H1 (cell line): Measurements from ENCODE around the gene MMP24. TPM values are rescaled to one million over a fixed set of nuclear protein-coding genes. Genes with fewer than 3 reads are reported as not detected.

Experiments
- CTCF ChIA-PET: fragments of 300-600 bp; sonication (Branson Sonifier 250); formaldehyde crosslinking; loops from one replicate; lab custom pipeline; 2021; ENCODE audit not compliant: partially characterized antibody; lab: Charles Lee
- POLR2A ChIA-PET: fragments of 300-600 bp; sonication (Branson Sonifier 250); formaldehyde crosslinking; loops from one replicate; lab custom pipeline; 2021; ENCODE audit warnings: inconsistent platforms; ENCODE audit not compliant: partially characterized antibody; lab: Charles Lee
- DNase-seq, 2 experiments: peaks; one replicate each; pipeline versions ENCODE4 v3.0.0 to v3.0.0-alpha.2; 2010 to 2022; ENCODE audit warnings: low spot score in 2 of 2, low read depth in 1 of 2, mixed read lengths in 1 of 2
- FAIRE-seq: peaks from 2 replicates; lab custom pipeline; 2011; peaks lifted over from hg19 to GRCh38; lab: Jason Lieb, UNC
- H2AFZ ChIP-seq: 2 replicates; pipeline ENCODE4 v1.8.1; 2012; ENCODE audit warnings: low read length, inconsistent platforms
- H2AK5ac ChIP-seq: 2 replicates; pipeline ENCODE4 v1.6.1; 2013; ENCODE audit warnings: low read depth, low read length
- H2BK120ac ChIP-seq: replicated peaks from 2 replicates; pipeline ENCODE3; 2013; ENCODE audit warnings: low read depth, low read length, inconsistent platforms
- H2BK12ac ChIP-seq: 2 replicates; pipeline ENCODE4 v1.6.1; 2013; ENCODE audit warnings: low read depth, low read length
- H2BK15ac ChIP-seq: 2 replicates; pipeline ENCODE4 v1.6.1; 2013; ENCODE audit warnings: low read length
- H2BK20ac ChIP-seq: 2 replicates; pipeline ENCODE4 v1.6.1; 2013; ENCODE audit warnings: low read length
- H2BK5ac ChIP-seq: 2 replicates; pipeline ENCODE4 v1.6.1; 2013; ENCODE audit warnings: low read depth, low read length
- H3K14ac ChIP-seq: 2 replicates; pipeline ENCODE4 v1.6.1; 2013; ENCODE audit warnings: inconsistent platforms; ENCODE audit not compliant: insufficient read length
- H3K18ac ChIP-seq: 2 replicates; pipeline ENCODE4 v1.6.1; 2013; ENCODE audit warnings: low read length; ENCODE audit errors: extremely low read depth
- H3K23ac ChIP-seq: 2 replicates; pipeline ENCODE4 v1.6.1; 2013; ENCODE audit warnings: inconsistent platforms; ENCODE audit not compliant: insufficient read length
- H3K23me2 ChIP-seq: 2 replicates; pipeline ENCODE4 v1.6.1; 2013; ENCODE audit warnings: low read depth, low read length
- H3K27ac ChIP-seq: 2 replicates; pipeline ENCODE4 v1.6.1; 2011; ENCODE audit warnings: low read depth, low read length, inconsistent platforms
- H3K27me3 ChIP-seq, 4 experiments: replicated peaks in 1 of 4; 1 replicate in 1 of 4; 2 replicates in 3 of 4; pipeline versions ENCODE4 v1.6.1 to v1.8.1; 2011 to 2013; ENCODE audit warnings: low read length in 3 of 4, mild to moderate bottlenecking in 3 of 4, inconsistent platforms in 2 of 4, mixed read lengths in 2 of 4, moderate library complexity in 1 of 4; ENCODE audit not compliant: control insufficient read depth in 3 of 4, insufficient read depth in 3 of 4; ENCODE audit errors: extremely low read depth in 1 of 4
- H3K36me3 ChIP-seq, 4 experiments: 2 replicates each; pipeline versions ENCODE4 v1.6.1 to v1.8.1; 2011 to 2013; ENCODE audit warnings: mild to moderate bottlenecking in 4 of 4, low read length in 3 of 4, moderate library complexity in 2 of 4, control low read depth in 1 of 4, inconsistent platforms in 1 of 4; ENCODE audit not compliant: insufficient read depth in 4 of 4, control insufficient read depth in 2 of 4
- H3K4ac ChIP-seq: replicated peaks from 2 replicates; pipeline ENCODE3; 2013; ENCODE audit warnings: low read length, low read depth, mixed read lengths, inconsistent platforms; ENCODE audit not compliant: insufficient read length
- H3K4me1 ChIP-seq, 4 experiments: replicated peaks in 1 of 4; 1 replicate in 1 of 4; 2 replicates in 3 of 4; pipeline versions ENCODE4 v1.6.1 to v1.8.1; 2011 to 2013; ENCODE audit warnings: low read length in 3 of 4, inconsistent platforms in 2 of 4, mixed read lengths in 1 of 4; ENCODE audit not compliant: insufficient read depth in 4 of 4, control insufficient read depth in 3 of 4
- H3K4me2 ChIP-seq, 2 experiments: 2 replicates each; pipeline versions ENCODE4 v1.6.1 to v1.8.1; 2011 to 2013; ENCODE audit warnings: low read depth in 2 of 2, low read length in 2 of 2, control low read depth in 1 of 2, inconsistent platforms in 1 of 2, mild to moderate bottlenecking in 1 of 2; ENCODE audit not compliant: insufficient read depth in 1 of 2
- H3K4me3 ChIP-seq, 4 experiments: fragments of 200-600, 300-600 bp in 1 of 4; sonication (generic), shearing (Covaris generic), sonication (Bioruptor Twin) in 1 of 4; 2 replicates each; pipeline versions ENCODE4 v1.5.1 to v1.8.1; 2011 to 2016; ENCODE audit warnings: low read length in 4 of 4, low read depth in 3 of 4, control low read depth in 2 of 4, inconsistent platforms in 2 of 4, mild to moderate bottlenecking in 2 of 4, mixed read lengths in 1 of 4, moderate library complexity in 1 of 4; ENCODE audit not compliant: insufficient read depth in 2 of 4; ENCODE audit errors: extremely low read depth in 1 of 4
- H3K56ac ChIP-seq: replicated peaks from 2 replicates; pipeline ENCODE3; 2013; ENCODE audit warnings: low read depth, mild to moderate bottlenecking, mixed read lengths, low read length, inconsistent platforms; ENCODE audit not compliant: insufficient read length
- H3K79me1 ChIP-seq: 2 replicates; pipeline ENCODE4 v1.6.1; 2013; ENCODE audit warnings: low read depth, low read length, control low read depth
- H3K79me2 ChIP-seq, 2 experiments: 2 replicates each; pipeline versions ENCODE4 v1.6.1 to v1.8.1; 2012 to 2013; ENCODE audit warnings: low read length in 2 of 2, mild to moderate bottlenecking in 2 of 2, inconsistent platforms in 1 of 2; ENCODE audit not compliant: insufficient read depth in 2 of 2, control insufficient read depth in 1 of 2
- H3K9ac ChIP-seq, 4 experiments: replicated peaks in 1 of 4; 1 replicate in 1 of 4; 2 replicates in 3 of 4; pipeline versions ENCODE4 v1.6.1 to v1.8.1; 2011 to 2013; ENCODE audit warnings: low read depth in 3 of 4, low read length in 3 of 4, control low read depth in 2 of 4, mild to moderate bottlenecking in 2 of 4, moderate library complexity in 2 of 4, inconsistent platforms in 1 of 4; ENCODE audit errors: extremely low read depth in 1 of 4
- H3K9me3 ChIP-seq, 2 experiments: 2 replicates each; pipeline versions ENCODE4 v1.6.1 to v1.8.1; 2012 to 2013; ENCODE audit warnings: mild to moderate bottlenecking in 2 of 2, moderate library complexity in 2 of 2, control low read depth in 1 of 2, inconsistent platforms in 1 of 2, low read depth in 1 of 2, low read length in 1 of 2, mixed read lengths in 1 of 2; ENCODE audit not compliant: insufficient read depth in 2 of 2
- H4K20me1 ChIP-seq, 2 experiments: replicated peaks in 1 of 2; 2 replicates each; pipeline versions ENCODE3 to v1.8.1; 2011 to 2013; ENCODE audit warnings: inconsistent platforms in 2 of 2, low read length in 2 of 2, mild to moderate bottlenecking in 1 of 2; ENCODE audit not compliant: insufficient read depth in 2 of 2, control insufficient read depth in 1 of 2
- H4K5ac ChIP-seq: 2 replicates; pipeline ENCODE4 v1.6.1; 2013; ENCODE audit warnings: low read length, low read depth, mixed read lengths, inconsistent platforms; ENCODE audit not compliant: insufficient read length
- H4K8ac ChIP-seq: 2 replicates; pipeline ENCODE4 v1.8.0; 2013; ENCODE audit warnings: mild to moderate bottlenecking, moderate library complexity, low read length, inconsistent platforms; ENCODE audit not compliant: insufficient read depth; ENCODE audit errors: extremely low read depth
- H4K91ac ChIP-seq: replicated peaks from 2 replicates; pipeline ENCODE3; 2013; ENCODE audit warnings: low read length, mixed read lengths, inconsistent platforms; ENCODE audit not compliant: insufficient read length
- EZH2 ChIP-seq: fragments of 200-600 bp; sonication (generic); IDR thresholded peaks from 2 replicates; pipeline ENCODE4 v1.7.1; 2012; ENCODE audit warnings: low read depth, mild to moderate bottlenecking, moderate library complexity, low read length, inconsistent platforms; ENCODE audit not compliant: severe bottlenecking
- HDAC6 ChIP-seq: IDR thresholded peaks from one replicate; pipeline ENCODE4 v1.7.1; 2012; ENCODE audit warnings: low read depth, mild to moderate bottlenecking, inconsistent platforms, low read length, moderate library complexity
- MAX ChIP-seq: IDR thresholded peaks from 2 replicates; pipeline ENCODE4 v1.6.1; 2012; ENCODE audit warnings: inconsistent platforms
- POU5F1 ChIP-seq: IDR thresholded peaks from 2 replicates; pipeline ENCODE4 v1.6.1; 2011; ENCODE audit warnings: low read depth, mild to moderate bottlenecking, low read length, moderate library complexity
- RXRA ChIP-seq: IDR thresholded peaks from 2 replicates; pipeline ENCODE4 v1.6.1; 2011; ENCODE audit warnings: low read depth, mild to moderate bottlenecking, low read length, moderate library complexity; ENCODE audit not compliant: insufficient read depth
- TEAD4 ChIP-seq: IDR thresholded peaks from 2 replicates; pipeline ENCODE4 v1.6.1; 2012; ENCODE audit warnings: low read depth, low read length, inconsistent platforms, mixed read lengths
- WGBS, 2 experiments: shearing (Covaris generic) in 1 of 2; methylation state at CpG; one replicate each; pipeline versions ENCODE4 v1.1.6 to v1.1.7; 2013 to 2015; ENCODE audit warnings: low lambda C conversion rate in 2 of 2, mixed read lengths in 2 of 2, inconsistent platforms in 1 of 2, low coverage in 1 of 2, missing lambda C conversion rate in 1 of 2; ENCODE audit not compliant: insufficient replicate concordance in 2 of 2, insufficient coverage in 1 of 2, insufficient read length in 1 of 2; ENCODE audit errors: extremely low coverage in 1 of 2, missing lambda C conversion rate in 1 of 2; 5-methylcytosine and 5-hydroxymethylcytosine counted together
- polyA plus RNA-seq, 7 experiments: library from polyadenylated mRNA; depleted of rRNA in 3 of 7; stranded (reverse) in 5 of 7; unstranded in 2 of 7; fragments of >200 nt in 5 of 7; fragments of 200-250 nt in 2 of 7; gene quantifications; 1 replicate in 5 of 7; 2 replicates in 1 of 7; 4 replicates in 1 of 7; pipeline versions ENCODE4 v1.2.1 to v1.2.3, GENCODE V29; 2011 to 2013; ENCODE audit warnings: missing spikeins in 2 of 7, mixed read lengths in 2 of 7
- total RNA-seq: library from RNA; stranded (reverse); fragmentation: NEBNext Ultra II Directional; extraction: Animal tissue kit (Norgen Biotek cat#: 25700); gene quantifications from 2 replicates; pipeline ENCODE4 v1.2.1, GENCODE V29; 2021

MMP24 gene
- total and polyA plus RNA-seq, 2 of the 8 experiments (the other 6 are each of a cell fraction or from before 2014, with no cell fraction given): 18.8 to 21.4 TPM

GRCh38 chr20:35235881-35236280, 9.4 kb downstream of the MMP24 start:
- no peaks in the 10 kb centered on the region for H3K79me1 ChIP-seq
- no peak overlapping the region for H3K27ac ChIP-seq
- H2AK5ac ChIP-seq: no peak overlapping the region
- no peaks in the 10 kb centered on the region; the same call in 1 of the 2 replicates for H3K23me2 ChIP-seq
- H3K4me3 ChIP-seq: no peak overlapping the region
- H3K79me2 ChIP-seq: no peaks in the 10 kb centered on the region
- no peaks in the 10 kb centered on the region for H3K9me3 ChIP-seq
- H2BK20ac ChIP-seq: no peak overlapping the region
- no peak overlapping the region for H2BK5ac ChIP-seq
- no peak overlapping the region for H3K14ac ChIP-seq
- no peak overlapping the region for H3K56ac ChIP-seq
- no peak overlapping the region for H2BK120ac ChIP-seq
- TF ChIP-seq POU5F1 (no peak), HDAC6 (no peak), MAX (no peak), TEAD4 (no peak), RXRA (no peak), EZH2 (no peak)
- no peak overlapping the region for H3K4ac ChIP-seq
- H3K27me3 ChIP-seq: no peaks in the 10 kb centered on the region
- no peak overlapping the region for H2BK12ac ChIP-seq
- DNase-seq (no peak), FAIRE-seq (no peak)
- H2BK15ac ChIP-seq: no peak overlapping the region
- no peak overlapping the region for H4K8ac ChIP-seq
- H4K91ac ChIP-seq: no peak overlapping the region
- WGBS, 2 experiments: 91% methylated on average over 6 of the region's 6 CpGs; no CpG with 5 or more reads in 1 of the 2 experiments
- no peak overlapping the region for H3K9ac ChIP-seq
- no peaks in the 10 kb centered on the region for H4K20me1 ChIP-seq
- H3K4me1 ChIP-seq: peaks cover 0 to 4% (median 0%) of the 10 kb centered on the region in 4 experiments; a peak in 3 of 7 replicates
- no peak overlapping the region for H2AFZ ChIP-seq
- ChIA-PET POLR2A (interaction anchor here (0.6 to 1.2 kb wide), 2 partner anchors 8 to 10 kb away, joined by 3 read pairs; partner anchors contain the start of gene MMP24), CTCF (interaction anchor here (0.6 kb wide), 1 partner anchor 16 kb away, joined by 3 read pairs; no protein-coding TSS in a partner anchor)
- no peak overlapping the region for H4K5ac ChIP-seq
- no peak overlapping the region for H3K4me2 ChIP-seq
- H3K18ac ChIP-seq: no peak overlapping the region
- no peaks in the 10 kb centered on the region for H3K36me3 ChIP-seq
- H3K23ac ChIP-seq: no peak overlapping the region
